Measurements from ENCODE around the gene MRPL52.

The MRPL52 gene

DNA sequence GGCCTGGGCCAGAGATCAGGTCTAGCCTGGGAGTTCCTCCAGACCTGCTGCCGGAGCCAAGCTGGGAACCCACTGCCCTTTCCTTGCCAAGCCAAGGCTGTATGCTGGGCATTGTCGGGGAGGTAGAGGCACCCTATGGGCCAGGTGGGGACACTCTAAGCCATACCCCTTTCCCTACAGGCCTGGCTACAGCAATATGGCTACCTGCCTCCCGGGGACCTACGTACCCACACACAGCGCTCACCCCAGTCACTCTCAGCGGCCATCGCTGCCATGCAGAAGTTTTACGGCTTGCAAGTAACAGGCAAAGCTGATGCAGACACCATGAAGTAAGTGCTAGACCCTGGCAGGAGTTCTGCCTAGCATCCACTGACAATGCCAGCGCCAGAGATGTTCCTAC, 11.6 kb downstream of the MRPL52 start:
- DNase-seq (ENCODE audit: low read depth), result no peak

DNA sequence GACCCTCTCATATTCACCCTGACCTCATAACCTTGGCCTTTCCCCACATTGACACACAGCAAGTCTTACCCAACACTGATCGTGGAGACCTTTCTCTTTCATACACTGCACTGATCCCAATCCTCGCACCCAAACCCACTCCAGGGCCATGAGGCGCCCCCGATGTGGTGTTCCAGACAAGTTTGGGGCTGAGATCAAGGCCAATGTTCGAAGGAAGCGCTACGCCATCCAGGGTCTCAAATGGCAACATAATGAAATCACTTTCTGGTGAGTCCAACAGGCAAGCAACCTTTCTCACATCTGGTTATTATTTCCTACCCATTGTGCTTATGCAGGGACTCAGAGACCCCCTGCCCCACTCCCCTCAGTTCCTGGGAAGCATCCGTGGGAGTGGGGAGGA, 12.1 kb downstream of the MRPL52 start:
- TF ChIP-seq, protein P1, sequence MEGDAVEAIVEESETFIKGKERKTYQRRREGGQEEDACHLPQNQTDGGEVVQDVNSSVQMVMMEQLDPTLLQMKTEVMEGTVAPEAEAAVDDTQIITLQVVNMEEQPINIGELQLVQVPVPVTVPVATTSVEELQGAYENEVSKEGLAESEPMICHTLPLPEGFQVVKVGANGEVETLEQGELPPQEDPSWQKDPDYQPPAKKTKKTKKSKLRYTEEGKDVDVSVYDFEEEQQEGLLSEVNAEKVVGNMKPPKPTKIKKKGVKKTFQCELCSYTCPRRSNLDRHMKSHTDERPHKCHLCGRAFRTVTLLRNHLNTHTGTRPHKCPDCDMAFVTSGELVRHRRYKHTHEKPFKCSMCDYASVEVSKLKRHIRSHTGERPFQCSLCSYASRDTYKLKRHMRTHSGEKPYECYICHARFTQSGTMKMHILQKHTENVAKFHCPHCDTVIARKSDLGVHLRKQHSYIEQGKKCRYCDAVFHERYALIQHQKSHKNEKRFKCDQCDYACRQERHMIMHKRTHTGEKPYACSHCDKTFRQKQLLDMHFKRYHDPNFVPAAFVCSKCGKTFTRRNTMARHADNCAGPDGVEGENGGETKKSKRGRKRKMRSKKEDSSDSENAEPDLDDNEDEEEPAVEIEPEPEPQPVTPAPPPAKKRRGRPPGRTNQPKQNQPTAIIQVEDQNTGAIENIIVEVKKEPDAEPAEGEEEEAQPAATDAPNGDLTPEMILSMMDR (conservative IDR thresholded peaks at IDR 0.05; ENCODE audit: low read depth, low read length), result no peak
- no peak overlapping the region for H3K4me3 ChIP-seq (ENCODE audit: low read length)
- DNase-seq (ENCODE audit: low read depth), result no peak

More for the DNA sequence above, 11.6 kb downstream of the MRPL52 start:
- H3K4me3 ChIP-seq (ENCODE audit: low read length), result no peak overlapping the region
- TF ChIP-seq, protein P1 (conservative IDR thresholded peaks at IDR 0.05; ENCODE audit: low read depth, low read length), result no peak

DNA sequence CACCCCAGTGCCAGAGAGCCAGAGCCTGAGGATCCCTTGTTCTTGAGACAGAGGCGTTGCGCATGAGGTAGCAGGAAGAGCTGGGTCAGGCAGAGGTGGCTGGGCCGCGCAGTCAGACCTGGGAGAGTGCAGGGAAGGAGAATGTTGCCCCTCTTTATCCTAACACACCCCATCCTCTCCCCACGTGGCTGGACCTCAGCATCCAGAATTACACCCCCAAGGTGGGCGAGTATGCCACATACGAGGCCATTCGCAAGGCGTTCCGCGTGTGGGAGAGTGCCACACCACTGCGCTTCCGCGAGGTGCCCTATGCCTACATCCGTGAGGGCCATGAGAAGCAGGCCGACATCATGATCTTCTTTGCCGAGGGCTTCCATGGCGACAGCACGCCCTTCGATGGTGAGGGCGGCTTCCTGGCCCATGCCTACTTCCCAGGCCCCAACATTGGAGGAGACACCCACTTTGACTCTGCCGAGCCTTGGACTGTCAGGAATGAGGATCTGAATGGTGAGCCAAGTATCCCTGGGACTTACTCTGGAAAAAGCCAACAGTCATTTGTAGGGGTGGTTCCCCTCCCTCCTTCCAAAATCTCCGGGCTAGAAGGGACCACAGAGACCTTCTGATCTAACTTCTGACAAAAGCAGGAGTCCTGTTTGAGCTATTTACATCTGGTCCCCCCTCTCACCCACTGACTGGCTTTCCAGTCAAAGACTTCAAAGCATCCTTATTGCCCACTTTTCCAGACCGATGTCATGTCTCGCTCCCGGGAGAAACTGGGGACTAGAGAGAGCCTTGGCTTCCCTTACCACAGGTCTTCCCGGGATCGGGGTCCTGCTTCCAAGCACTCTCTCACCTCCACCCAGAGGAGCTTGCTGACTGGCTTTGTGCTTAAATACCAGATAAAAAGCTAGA, 12.8 kb downstream of the MRPL52 start:
- TF ChIP-seq, protein P1 (conservative IDR thresholded peaks at IDR 0.05; ENCODE audit: low read depth, low read length), result no peak
- no peak overlapping the region for H3K4me3 ChIP-seq (ENCODE audit: low read length)
- no peak for DNase-seq (ENCODE audit: low read depth)

DNA sequence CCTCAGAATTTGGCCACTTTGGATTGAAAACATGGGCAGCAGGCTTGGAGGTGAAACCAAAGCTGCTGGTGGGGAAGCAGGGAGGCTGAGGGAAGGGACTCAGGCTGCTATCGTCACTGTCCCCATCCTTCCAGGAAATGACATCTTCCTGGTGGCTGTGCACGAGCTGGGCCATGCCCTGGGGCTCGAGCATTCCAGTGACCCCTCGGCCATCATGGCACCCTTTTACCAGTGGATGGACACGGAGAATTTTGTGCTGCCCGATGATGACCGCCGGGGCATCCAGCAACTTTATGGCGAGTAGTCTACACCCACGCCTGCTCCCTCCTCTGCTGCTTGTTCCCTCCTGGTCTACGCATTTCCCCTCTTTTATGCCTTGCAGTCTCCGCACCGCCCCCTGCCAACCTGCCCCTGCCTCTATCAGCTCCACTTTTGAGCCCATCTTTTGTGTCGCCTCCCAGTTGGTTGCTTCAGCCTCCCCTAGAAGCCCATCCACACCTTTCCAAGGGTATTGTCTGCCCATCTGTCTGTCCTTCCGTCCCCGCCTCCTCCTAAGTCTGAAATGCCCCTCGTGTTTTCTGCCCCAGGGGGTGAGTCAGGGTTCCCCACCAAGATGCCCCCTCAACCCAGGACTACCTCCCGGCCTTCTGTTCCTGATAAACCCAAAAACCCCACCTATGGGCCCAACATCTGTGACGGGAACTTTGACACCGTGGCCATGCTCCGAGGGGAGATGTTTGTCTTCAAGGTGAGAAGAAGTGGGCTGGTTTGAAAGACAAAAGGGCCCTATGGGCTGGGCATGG, 13.6 kb downstream of the MRPL52 start:
- DNase-seq (ENCODE audit: low read depth), result no peak
- no peak overlapping the region for H3K4me3 ChIP-seq (ENCODE audit: low read length)
- TF ChIP-seq, protein P1 (conservative IDR thresholded peaks at IDR 0.05; ENCODE audit: low read depth, low read length), result no peak

DNA sequence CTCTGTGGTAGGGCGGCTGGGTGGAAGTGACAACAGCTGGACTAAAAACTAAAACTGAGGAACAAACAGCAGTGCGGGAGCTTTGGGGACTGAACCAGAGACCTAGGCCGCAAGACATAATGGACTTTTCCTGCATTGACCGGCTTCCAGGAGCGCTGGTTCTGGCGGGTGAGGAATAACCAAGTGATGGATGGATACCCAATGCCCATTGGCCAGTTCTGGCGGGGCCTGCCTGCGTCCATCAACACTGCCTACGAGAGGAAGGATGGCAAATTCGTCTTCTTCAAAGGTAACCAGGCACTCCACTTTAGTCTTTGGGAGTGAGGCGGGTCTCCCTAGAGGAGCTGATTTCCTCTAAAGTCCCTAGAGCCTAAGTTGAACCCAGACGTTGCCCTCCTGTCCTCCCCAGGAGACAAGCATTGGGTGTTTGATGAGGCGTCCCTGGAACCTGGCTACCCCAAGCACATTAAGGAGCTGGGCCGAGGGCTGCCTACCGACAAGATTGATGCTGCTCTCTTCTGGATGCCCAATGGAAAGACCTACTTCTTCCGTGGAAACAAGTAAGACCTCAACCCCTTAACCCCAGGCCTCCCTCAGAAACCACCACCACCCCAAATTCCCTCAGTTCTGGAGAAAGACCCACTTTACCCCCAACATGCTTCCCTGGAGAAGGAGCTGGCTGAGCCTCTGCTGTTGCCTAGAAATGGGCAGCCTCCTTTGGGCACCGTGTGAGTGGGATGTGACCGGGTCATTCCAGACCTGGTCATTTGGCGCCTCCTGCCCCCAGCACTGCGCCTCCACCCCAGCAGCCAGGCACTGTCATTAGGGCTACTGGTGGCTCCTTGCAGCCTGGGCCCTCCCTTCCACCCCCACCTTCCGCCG, 14.8 kb downstream of the MRPL52 start:
- H3K4me3 ChIP-seq (ENCODE audit: low read length), result no peak overlapping the region
- TF ChIP-seq, protein P1 (conservative IDR thresholded peaks at IDR 0.05; ENCODE audit: low read depth, low read length), result no peak
- DNase-seq (ENCODE audit: low read depth), result no peak

DNA sequence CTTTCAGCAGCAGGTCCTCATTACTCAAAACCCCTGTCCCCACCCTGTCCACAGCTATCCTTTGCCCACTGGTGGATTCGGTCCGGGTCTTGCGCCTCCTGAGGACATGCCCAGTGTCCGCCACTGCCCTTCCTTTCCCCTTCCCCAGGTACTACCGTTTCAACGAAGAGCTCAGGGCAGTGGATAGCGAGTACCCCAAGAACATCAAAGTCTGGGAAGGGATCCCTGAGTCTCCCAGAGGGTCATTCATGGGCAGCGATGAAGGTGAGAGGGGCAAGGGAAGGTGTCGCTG, 15.4 kb downstream of the MRPL52 start:
- DNase-seq (ENCODE audit: low read depth), result no peak
- H3K4me3 ChIP-seq (ENCODE audit: low read length), result no peak overlapping the region
- TF ChIP-seq, protein P1 (conservative IDR thresholded peaks at IDR 0.05; ENCODE audit: low read depth, low read length), result no peak

Measured in retinal pigment epithelial cell (primary cell).